ENCODE results near the gene ZNF618.

DNA sequence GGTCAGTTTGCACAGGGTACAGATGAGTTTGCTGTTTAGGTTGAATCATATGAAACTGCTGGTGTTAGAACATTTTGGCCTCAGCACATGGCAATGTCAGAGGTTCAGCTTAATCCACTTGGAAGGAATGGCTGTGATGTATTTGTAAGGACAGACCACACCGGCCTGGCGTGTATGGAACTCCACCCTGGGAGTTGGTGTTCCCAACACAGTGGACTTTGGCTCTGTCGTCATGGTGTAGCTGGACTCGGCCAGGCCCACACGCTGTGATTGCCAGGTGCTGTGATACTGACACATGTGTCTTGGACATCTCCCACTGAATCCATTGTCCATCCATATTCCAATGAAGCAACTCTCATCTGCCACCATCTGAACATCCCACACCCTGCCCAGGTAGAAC is 90.3 kb downstream of the ZNF618 start:
- TF ChIP-seq, protein P1, sequence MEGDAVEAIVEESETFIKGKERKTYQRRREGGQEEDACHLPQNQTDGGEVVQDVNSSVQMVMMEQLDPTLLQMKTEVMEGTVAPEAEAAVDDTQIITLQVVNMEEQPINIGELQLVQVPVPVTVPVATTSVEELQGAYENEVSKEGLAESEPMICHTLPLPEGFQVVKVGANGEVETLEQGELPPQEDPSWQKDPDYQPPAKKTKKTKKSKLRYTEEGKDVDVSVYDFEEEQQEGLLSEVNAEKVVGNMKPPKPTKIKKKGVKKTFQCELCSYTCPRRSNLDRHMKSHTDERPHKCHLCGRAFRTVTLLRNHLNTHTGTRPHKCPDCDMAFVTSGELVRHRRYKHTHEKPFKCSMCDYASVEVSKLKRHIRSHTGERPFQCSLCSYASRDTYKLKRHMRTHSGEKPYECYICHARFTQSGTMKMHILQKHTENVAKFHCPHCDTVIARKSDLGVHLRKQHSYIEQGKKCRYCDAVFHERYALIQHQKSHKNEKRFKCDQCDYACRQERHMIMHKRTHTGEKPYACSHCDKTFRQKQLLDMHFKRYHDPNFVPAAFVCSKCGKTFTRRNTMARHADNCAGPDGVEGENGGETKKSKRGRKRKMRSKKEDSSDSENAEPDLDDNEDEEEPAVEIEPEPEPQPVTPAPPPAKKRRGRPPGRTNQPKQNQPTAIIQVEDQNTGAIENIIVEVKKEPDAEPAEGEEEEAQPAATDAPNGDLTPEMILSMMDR (optimal IDR thresholded peaks at IDR 0.05 in 1 of 3, IDR thresholded peaks at IDR 0.05 in 1 of 3, conservative IDR thresholded peaks at IDR 0.05 in 1 of 3; ENCODE audit: extremely low read depth in 1 of 3, insufficient read depth in 2 of 3, low read length in 3 of 3) = no peak
- no peak for TF ChIP-seq EZH2 (IDR thresholded peaks at IDR 0.05; ENCODE audit: low read length)
